Right atrium auricular region (tissue), 2 donors: ENCODE results near the gene AP3M1. TPM values are rescaled to one million over a fixed set of nuclear protein-coding genes. Genes with fewer than 3 reads are reported as not detected.

Experiments used
- DNase-seq: peaks from one replicate; pipeline ENCODE4 v3.0.0-alpha.2; 2019; ENCODE audit warnings: low spot score
- H3K27ac ChIP-seq, 2 donors: fragments of 200-600 bp; sonication (generic); 1 replicate in 1 of 2; 2 replicates in 1 of 2; pipeline ENCODE4 v1.5.1; 2016 to 2019
- H3K27me3 ChIP-seq, 2 donors: fragments of 200-600 bp; sonication (generic); one replicate each; pipeline versions ENCODE4 v1.5.1 to v1.6.0; 2017 to 2019
- H3K36me3 ChIP-seq: fragments of 200-600 bp; sonication (generic); one replicate; pipeline ENCODE4 v1.5.1; 2016
- H3K4me1 ChIP-seq, 2 donors: fragments of 200-600 bp; sonication (generic); one replicate each; pipeline versions ENCODE4 v1.5.1 to v1.6.0; 2017 to 2019
- H3K4me3 ChIP-seq, 2 donors: fragments of 200-600 bp; sonication (generic); 1 replicate in 1 of 2; 2 replicates in 1 of 2; pipeline ENCODE4 v1.5.1; 2017 to 2019; ENCODE audit warnings: mild to moderate bottlenecking in 1 of 2, moderate library complexity in 1 of 2
- H3K9me3 ChIP-seq, 2 donors: fragments of 200-600 bp; sonication (generic); one replicate each; pipeline ENCODE4 v1.5.1; 2019
- CTCF ChIP-seq, 2 donors: fragments of 200-600 bp; sonication (generic); IDR thresholded peaks; one replicate each; pipeline ENCODE4 v1.5.1; 2019; ENCODE audit warnings: antibody characterized with exemption in 2 of 2
- total RNA-seq, 2 donors: library from RNA; depleted of rRNA; stranded (reverse); fragments of >200 nt; gene quantifications; one replicate each; pipeline ENCODE4 v1.1.0, GENCODE V29; 2016

The AP3M1 gene
- total RNA-seq, 2 donors from 2014 or later, result 20.2 to 27.6 TPM

GRCh38 chr10:74109452-74109851, 41.2 kb downstream of the AP3M1 start:
- Histone ChIP-seq H3K4me3 (no peak overlapping the region), H3K36me3 (peaks cover 98% of the 10 kb centered on the region), H3K9me3 (no peaks in the 10 kb centered on the region), H3K27ac (no peak overlapping the region), H3K27me3 (no peaks in the 10 kb centered on the region), H3K4me1 (no peaks in the 10 kb centered on the region)
- DNase-seq, result no peak
- TF ChIP-seq CTCF (IDR thresholded peaks at IDR 0.05), result no peak

- Histone ChIP-seq H3K9me3 (no peaks in the 10 kb centered on the region), H3K36me3 (peaks cover 98% of the 10 kb centered on the region), H3K27ac (no peak overlapping the region), H3K4me1 (no peaks in the 10 kb centered on the region), H3K27me3 (no peaks in the 10 kb centered on the region), H3K4me3 (no peak overlapping the region)
- TF ChIP-seq CTCF (IDR thresholded peaks at IDR 0.05), result no peak
- DNase-seq, result no peak
Observed at GRCh38 chr10:74107391-74107790, 43.2 kb downstream of the AP3M1 start.

GRCh38 chr10:74104996-74105395, 45.6 kb downstream of the AP3M1 start:
- Histone ChIP-seq H3K4me1 (no peaks in the 10 kb centered on the region), H3K9me3 (no peaks in the 10 kb centered on the region), H3K4me3 (no peak overlapping the region), H3K36me3 (peaks cover 94% of the 10 kb centered on the region), H3K27ac (no peak overlapping the region), H3K27me3 (no peaks in the 10 kb centered on the region)
- DNase-seq, result no peak
- TF ChIP-seq CTCF (IDR thresholded peaks at IDR 0.05), result no peak

GRCh38 chr10:74104480-74104879, 46.1 kb downstream of the AP3M1 start:
- no peaks in the 10 kb centered on the region for H3K9me3 ChIP-seq
- DNase-seq, result no peak
- no peaks in the 10 kb centered on the region for H3K4me1 ChIP-seq
- H3K27ac ChIP-seq, result no peak overlapping the region
- H3K4me3 ChIP-seq, result no peak overlapping the region
- H3K27me3 ChIP-seq, result no peaks in the 10 kb centered on the region
- TF ChIP-seq CTCF (IDR thresholded peaks at IDR 0.05), result no peak
- peaks cover 94% of the 10 kb centered on the region for H3K36me3 ChIP-seq

GRCh38 chr10:74103560-74104258, 46.9 kb downstream of the AP3M1 start:
- no peaks in the 10 kb centered on the region for H3K9me3 ChIP-seq

More at GRCh38 chr10:74103560-74104258, 46.9 kb downstream of the AP3M1 start:
- H3K36me3 ChIP-seq, result peaks cover 94% of the 10 kb centered on the region
- H3K4me3 ChIP-seq, result no peak overlapping the region
- no peak for TF ChIP-seq CTCF (IDR thresholded peaks at IDR 0.05)
- no peak overlapping the region for H3K27ac ChIP-seq
- no peak for DNase-seq
- no peaks in the 10 kb centered on the region for H3K27me3 ChIP-seq
- H3K4me1 ChIP-seq, result no peaks in the 10 kb centered on the region
